ENCODE data around the gene PAX3.
"Not testable (repeated sequence)": the region's sequence is repeated elsewhere in the genome, so short reads cannot be mapped to it uniquely, and the experiment has no call there.

PAX3 gene

GRCh38 chr2:222214885-222215284 is 83.9 kb downstream of the PAX3 start:
- no peak for DNase-seq (ENCODE audit: low read depth, low spot score)

- DNase-seq (ENCODE audit: low read depth, low spot score) = no peak
Measured at GRCh38 chr2:222213049-222213448, 85.7 kb downstream of the PAX3 start.

DNA sequence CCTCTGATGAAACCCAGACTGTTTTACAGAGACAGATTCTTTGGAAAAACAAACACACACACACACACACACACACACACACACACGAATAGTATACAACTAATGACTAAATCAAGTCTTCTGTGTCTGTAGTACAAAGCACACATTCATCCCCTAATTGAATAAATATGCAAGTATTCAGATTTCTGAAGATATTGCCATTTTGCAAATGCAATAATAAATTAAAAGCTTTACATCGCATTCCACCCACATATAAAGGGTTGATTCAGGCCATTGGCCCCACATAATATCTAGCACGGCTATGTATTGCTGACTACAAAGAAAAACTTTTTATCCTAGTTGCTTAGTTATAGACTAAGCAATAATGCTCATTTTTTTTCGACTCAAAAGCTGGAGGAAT is 86.2 kb downstream of the PAX3 start:
- no peak for DNase-seq (ENCODE audit: low read depth, low spot score)

GRCh38 chr2:222208010-222208690 is 90.6 kb downstream of the PAX3 start:
- DNase-seq (ENCODE audit: low read depth, low spot score) = no peak

- DNase-seq (ENCODE audit: low read depth, low spot score) = no peak
Measured at GRCh38 chr2:222205136-222205535, 93.7 kb downstream of the PAX3 start.

DNA sequence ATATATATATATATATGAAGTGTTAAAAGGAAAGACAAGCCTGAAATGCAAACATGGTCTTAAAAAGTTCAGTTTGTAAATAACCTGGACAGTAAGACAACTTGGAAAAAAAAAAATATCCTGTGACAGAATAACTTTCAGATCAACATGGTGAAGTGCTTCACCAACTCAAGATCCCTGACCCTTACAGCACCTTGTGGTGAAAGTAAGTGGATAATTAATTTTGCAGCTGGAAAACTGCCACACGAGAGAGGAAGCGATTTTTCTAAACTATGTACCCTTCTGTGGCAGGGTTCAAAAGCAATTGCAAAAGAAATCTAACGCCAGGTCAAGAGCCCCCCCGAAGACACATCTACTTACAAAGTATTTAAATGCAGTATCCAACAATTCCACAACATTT is 95.8 kb downstream of the PAX3 start:
- no peak for DNase-seq (ENCODE audit: low read depth, low spot score)

DNA sequence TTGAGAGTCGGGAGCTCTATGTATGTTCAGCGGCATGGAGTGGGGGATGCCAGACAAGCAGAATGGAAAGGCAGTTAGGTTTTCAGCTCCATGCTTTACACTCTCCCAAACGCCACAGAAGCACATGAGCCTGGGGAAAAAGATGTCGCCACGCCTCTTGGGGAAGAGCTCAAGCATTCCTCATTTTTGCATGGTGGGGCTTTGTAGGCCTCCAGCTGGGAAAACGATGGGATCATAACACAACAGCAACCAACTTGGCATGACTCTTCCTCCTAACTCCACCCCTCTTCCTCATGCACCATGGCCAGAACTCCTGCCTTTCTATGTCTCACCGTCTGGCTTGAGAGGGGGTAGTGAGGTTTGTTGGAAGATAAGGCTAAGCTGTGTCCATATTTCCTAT is 102.6 kb downstream of the PAX3 start:
- no peak for DNase-seq (ENCODE audit: low read depth, low spot score)

GRCh38 chr2:222194669-222195068 is 104.1 kb downstream of the PAX3 start:
- DNase-seq (ENCODE audit: low read depth, low spot score) = no peak

DNA sequence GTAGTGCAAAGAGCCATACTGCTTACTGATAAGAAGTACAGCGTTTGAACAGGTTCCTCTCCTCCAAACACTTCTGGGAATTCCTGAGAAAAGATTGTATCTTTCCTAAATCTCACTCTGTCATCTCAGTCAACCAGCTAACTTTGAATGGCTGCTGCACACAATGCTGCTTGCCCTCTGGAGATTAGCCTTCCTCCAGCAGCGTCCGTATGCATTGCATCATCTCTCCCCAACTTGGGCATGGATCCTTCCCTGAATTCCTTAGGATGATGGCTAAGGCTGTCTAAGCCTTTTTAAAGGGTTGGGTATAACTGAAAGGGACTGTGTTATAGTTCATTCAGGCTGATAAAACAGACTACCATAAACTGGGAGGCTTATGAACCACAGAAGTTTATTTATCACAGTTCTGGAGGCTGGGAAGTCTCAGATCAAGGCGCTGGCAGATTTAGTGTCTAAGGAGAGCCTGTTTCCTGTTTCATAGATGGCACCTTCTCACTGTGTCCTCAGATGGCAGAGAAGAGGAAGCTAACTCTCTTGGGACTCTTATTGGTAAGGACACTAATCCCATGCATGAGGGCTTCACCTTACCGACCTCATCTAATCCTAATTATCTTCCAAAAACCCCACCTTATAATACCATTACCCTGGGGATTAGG is 105.3 kb downstream of the PAX3 start:
- DNase-seq (ENCODE audit: low read depth, low spot score) = no peak

- DNase-seq (ENCODE audit: low read depth, low spot score) = no peak
Measured at GRCh38 chr2:222180619-222181018, 118.2 kb downstream of the PAX3 start.

DNA sequence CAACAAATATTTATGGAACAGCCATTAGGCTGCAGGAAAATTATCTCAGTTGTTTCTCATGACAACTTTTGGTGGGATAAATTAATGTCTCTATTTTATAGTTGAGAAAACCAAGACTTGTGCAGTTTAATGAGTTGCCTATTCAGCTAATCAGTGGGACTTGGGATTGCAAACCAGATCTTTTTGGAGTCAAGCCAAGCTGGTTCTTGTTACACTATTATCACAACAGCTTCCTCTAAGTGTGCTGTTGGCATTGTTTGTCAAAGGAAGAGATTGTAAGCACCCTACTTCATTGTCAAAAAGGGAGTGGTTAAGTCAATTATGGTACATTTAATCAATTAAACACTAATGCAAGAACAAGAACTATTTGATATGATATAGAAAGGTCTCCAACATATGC is 119.2 kb downstream of the PAX3 start:
- no peak for DNase-seq (ENCODE audit: low read depth, low spot score)

DNA sequence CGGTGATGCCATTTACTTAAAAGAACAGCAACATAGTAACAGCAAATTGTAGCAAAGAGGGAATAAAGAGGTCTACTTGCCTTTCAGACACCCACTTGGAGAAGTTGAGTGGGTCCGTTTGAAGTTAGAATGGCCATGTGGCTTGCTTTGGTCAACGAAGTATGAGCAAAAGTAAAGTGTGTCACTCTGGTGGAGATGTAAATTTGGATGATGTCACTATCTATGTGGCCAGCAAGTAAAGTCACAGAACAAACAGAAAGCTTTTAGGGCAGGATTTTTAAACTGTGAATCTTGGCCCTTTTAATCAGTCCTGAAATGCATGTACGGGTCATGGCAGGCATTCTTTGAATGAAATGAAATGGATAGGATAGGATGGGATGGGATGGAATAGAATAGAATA is 120.3 kb downstream of the PAX3 start:
- DNase-seq (ENCODE audit: low read depth, low spot score) = no peak

DNA sequence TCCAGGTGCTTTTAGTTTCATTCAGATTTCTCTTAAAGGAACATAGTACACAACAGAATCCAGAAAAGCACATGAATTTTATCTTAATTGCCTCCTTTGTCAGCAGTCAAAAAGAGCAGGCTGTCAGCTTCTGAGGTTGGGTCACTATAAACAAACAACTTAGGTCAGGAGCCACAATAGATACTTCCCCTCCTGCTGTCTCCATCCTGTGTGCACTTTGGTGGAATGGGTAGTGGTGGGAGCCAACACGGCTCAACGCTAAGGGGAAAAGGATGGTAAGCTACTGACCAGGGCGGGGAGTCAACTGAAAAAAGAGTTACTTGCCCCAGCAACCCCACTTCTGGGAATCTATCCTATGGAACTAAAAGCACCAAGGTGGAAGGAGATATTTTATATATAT is 121.9 kb downstream of the PAX3 start:
- DNase-seq (ENCODE audit: low read depth, low spot score) = no peak

DNA sequence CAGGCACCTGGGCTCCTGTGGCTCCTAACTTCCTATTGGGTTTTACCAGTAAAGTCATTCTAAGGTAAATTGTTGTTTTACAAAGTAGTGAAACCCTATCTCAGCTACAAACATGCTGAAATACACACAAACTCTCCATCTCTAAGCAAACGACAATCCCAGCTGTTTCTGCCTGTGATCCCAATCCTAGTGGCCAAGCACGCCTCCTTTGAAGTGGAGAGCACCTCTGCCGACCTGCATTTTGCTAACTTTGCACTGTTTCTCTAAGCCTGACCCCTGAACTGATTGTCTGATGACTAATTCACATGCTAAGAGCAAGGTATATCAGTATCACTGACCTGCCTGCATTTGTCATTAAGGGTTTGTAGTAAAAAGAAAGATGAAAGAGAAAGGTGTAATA is 124.3 kb downstream of the PAX3 start:
- DNase-seq (ENCODE audit: low read depth, low spot score) = peak; percentile 3

- DNase-seq (ENCODE audit: low read depth, low spot score) = no peak
Measured at GRCh38 chr2:222169346-222169745, 129.5 kb downstream of the PAX3 start.

DNA sequence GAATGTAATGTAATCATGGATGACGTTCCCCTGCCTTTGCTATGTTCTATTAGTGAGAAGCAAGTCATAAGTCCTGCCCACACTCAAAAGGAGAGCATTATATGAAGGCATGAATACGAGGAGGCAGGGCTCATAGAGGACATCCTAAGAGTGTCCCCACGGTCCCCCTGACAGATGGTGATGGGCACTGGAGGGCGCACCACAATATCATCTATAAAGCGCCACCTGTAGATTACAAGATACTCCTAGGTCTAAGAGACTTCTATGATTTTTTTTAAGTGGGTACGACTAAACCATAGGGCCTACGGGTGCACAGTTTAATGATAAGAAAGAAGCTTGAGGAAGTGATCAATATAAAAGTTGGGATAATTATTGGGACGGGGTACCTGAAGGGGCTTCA is 131.0 kb downstream of the PAX3 start:
- DNase-seq (ENCODE audit: low read depth, low spot score) = no peak

GRCh38 chr2:222160944-222161343 is 137.9 kb downstream of the PAX3 start:
- no peak for DNase-seq (ENCODE audit: low read depth, low spot score)

- DNase-seq (ENCODE audit: low read depth, low spot score) = no peak
Measured at GRCh38 chr2:222160125-222160524, 138.7 kb downstream of the PAX3 start.

DNA sequence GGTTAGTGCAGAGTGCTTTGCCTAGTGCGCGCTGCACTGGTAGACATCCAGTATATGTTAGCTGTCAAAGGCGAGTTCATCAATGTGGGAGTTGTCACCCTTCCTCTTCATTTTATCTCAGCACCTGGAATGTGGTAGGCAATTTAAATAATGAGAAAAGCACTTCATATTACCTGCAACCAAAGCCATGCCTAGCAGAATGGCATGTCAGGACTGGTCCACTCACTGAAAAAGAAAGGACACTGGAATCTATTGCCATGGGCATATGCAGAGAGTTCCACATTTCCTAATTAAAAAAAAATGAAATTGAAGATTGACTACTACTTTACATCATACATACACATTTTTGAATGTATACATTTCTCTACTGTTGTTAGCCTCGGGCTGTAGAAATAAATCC is 139.6 kb downstream of the PAX3 start:
- no peak for DNase-seq (ENCODE audit: low read depth, low spot score)

DNA sequence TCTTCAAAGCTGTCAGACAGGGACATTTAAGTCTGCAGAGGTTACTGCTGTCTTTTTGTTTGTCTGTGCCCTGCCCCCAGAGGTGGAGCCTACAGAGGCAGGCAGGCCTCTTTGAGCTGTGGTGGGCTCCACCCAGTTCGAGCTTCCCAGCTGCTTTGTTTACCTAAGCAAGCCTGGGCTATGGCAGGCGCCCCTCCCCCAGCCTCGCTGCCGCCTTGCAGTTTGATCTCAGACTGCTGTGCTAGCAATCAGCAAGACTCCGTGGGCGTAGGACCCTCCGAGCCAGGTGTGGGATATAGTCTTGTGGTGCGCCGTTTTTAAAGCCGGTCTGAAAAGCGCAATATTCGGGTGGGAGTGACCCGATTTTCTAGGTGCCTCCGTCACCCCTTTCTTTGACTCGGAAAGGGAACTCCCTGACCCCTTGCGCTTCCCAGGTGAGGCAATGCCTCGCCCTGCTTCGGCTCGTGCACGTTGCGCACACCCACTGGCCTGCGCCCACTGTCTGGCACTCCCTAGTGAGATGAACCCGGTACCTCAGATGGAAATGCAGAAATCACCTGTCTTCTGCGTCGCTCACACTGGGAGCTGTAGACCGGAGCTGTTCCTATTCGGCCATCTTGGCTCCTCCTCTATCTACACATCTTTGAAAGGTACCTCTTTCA is 143.7 kb downstream of the PAX3 start:
- not testable (repeated sequence) for DNase-seq (ENCODE audit: low read depth, low spot score)
